HG02852 (cell line): Measurements from ENCODE around the gene PNPLA3.

Experiments used
- ATAC-seq: cut with Tn5 transposase; IDR thresholded peaks from one replicate; pipeline ENCODE4 v1.9.1; 2021; ENCODE audit warnings: mild to moderate bottlenecking, moderate library complexity; ENCODE audit not compliant: unreplicated experiment

The PNPLA3 gene

DNA sequence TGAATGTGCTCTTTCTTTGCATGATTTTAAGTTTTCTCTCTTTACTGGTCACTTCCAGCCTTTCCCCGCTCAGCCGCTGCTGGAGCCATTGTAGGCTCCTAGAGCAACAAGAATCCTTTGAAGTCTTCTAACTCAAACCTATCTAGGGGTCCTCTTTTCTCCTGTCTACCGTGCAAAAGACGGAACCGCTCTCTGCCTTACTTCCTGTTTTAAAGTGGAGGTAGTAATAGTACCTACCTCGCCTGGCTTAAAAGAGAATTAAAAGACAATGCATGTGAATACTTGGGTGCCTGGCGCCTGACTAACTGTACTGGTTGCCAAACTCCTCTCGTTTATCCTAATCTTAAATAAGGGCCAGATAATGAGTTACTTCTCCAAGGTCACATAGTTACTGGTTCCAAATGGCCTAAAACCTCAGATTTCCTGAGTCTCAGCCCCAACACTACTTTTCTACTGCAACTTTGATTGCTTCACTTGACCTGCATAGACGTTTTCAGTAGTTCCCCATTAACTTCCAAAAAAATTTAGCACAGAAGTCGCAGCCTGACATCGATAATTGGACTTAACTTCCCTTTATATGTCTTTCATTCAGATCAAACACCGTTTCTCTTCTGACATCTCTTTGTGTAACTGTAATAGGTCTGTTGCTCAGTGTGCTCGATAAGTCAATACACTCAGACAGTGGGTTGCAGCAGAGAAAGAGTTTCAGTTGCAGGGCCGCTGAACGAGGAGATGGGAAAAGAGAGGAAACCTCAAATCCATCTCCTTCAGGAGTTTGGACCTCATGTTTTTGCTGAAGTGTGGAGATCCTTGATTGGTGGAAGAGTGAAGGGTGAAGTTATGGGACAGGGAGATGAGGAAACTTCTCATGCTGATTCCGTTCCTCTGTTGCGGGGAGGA lies 32.5 kb downstream of the PNPLA3 start:
- peak; percentile 23 for ATAC-seq

DNA sequence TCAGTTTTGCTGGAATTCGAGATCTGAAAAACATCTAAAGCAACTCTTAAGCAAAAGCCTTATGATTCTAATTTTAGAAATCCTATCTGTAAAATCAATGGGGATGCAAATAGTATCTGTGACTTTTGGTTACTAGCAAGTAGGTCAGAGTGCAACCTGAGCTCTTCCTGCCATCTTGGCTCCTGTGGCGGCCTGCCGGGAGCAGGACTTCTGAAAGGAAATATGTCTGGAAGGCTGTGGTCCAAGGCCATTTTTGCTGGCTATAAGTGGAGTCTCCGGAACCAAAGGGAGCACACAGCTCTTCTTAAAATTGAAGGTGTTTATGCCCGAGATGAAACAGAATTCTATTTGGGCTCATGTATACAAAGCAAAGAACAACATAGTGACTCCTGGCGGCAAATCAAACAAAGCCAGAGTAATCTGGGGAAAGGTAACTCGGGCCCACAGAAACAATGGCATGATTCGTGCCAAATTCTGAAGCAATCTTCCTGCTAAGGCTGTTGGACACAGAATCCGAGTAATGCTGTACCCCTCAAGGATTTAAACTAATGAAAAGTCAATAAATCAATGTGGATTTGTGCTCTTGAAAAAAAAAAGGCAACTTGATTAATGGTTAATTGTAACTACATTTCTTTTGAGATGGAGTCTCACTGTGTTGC lies 33.3 kb downstream of the PNPLA3 start:
- ATAC-seq, result no peak

DNA sequence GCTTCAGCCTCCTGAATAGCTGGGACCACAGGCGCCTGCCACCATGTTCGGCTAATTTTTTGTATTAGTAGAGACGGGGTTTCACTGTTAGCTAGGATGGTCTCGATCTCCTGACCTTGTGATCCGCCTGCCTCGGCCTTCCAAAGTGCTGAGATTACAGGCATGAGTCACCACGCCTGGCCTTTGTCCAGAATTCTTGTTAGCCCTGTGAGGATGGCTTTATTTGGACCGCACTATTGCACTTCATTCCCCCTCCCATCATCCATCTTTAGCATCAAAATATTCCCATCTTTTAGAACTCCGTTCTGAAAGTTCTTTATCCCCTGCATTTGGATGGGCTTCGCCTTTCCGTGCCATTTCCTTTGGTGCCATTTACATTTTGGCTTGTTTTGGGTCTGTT lies 34.3 kb downstream of the PNPLA3 start:
- no peak for ATAC-seq

DNA sequence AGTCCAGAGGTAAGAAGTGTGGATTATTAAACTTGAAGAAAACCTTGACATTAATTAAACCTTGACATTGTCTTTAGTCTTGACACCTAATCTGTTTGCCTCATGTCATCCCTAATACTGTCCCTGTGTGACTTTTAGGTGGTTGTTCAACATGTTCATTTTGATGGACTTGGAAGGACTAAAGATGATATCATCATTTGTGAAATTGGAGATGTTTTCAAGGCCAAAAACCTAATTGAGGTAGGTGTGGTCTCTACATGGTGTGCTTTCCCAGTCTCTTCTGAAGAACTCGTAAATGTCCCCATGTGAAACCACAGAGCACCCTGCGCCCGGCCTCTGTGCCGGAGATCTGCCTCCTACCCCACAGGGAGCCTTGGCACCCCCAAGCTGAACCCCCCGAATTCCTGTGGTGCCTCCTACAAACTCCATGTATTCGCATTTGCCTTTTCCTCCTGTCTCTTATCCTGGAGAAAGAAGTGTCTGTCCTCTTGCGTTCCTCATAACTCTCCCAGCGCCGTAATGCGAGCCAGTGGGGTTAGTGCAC lies 40.8 kb downstream of the PNPLA3 start:
- no peak for ATAC-seq

DNA sequence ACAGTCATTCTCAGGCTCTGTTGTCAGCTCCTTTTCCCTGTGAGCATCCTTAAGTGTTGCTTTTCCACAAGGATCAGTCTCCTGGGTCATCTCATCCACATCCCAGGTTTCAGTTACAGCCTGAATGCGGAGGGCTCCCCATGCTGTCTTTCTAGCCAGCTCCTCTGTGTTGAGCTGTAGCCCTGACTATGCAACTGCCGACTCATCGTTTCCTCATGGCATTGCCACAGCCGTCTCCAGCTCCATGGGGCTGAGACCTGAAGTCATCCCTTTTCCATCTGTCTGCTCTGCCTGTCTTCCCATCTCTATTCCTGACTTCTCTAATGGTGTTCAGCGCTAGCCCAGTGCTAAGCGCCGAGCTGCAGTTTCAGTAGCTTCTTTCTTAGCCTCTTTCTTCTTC lies 43.5 kb downstream of the PNPLA3 start:
- no peak for ATAC-seq

DNA sequence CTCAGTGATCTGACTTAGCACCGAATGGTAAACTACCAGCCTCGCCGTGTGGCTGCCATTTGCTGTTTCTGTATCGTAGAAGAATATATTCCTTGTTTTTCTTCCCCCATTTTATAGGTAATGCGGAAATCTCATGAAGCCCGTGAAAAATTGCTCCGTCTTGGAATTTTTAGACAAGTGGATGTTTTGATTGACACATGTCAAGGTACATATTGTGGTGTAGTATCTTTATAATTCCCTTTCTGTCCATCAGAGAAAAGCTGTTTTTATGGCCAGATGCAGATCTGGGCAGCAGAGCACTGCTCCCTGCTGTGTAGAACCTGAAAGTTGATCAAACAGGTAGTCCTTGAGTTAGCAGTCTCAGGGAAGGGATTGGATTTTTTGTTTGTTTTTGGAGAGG lies 45.0 kb downstream of the PNPLA3 start:
- no peak for ATAC-seq

DNA sequence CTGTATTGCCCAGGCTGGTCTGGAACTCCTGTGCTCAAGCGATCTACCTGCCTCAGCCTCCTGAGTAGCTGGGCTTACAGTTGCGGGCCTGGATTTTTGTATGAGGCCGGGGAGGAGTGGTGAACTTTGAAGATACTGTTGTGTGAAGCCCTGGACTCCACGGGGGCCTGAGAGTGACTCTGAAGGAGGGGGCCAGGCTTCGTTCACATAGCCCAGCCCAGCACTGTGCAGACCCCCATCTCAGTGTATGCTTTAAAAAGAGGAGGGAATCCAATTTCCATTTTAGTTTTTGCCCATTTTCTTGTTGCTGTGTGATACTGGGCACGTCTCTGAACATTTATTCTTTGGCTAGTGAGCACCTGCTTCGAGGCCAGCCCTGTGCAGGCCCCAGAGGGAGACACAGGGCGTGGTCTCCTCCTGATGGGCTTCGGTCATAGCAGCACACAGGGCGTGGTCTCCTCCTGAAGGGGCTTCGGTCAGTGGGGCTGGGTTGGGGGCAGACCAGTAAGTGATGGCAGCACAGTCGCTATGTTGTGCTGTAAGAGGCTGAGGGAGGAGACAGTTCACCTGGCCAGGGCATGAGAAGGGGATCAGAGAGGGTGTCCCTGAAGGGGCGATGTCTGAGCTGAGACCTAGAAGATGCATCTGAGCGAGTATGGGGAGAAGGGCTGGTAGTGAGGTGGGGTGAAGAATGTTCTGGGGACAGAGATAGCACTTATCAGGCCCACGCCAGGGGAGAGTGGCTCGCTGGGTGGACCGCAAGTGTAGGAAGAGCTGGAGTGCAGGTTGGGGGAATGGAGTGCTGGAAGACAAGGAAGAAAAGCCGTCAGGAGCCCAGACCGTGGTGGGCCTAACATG lies 45.6 kb downstream of the PNPLA3 start:
- no peak for ATAC-seq

DNA sequence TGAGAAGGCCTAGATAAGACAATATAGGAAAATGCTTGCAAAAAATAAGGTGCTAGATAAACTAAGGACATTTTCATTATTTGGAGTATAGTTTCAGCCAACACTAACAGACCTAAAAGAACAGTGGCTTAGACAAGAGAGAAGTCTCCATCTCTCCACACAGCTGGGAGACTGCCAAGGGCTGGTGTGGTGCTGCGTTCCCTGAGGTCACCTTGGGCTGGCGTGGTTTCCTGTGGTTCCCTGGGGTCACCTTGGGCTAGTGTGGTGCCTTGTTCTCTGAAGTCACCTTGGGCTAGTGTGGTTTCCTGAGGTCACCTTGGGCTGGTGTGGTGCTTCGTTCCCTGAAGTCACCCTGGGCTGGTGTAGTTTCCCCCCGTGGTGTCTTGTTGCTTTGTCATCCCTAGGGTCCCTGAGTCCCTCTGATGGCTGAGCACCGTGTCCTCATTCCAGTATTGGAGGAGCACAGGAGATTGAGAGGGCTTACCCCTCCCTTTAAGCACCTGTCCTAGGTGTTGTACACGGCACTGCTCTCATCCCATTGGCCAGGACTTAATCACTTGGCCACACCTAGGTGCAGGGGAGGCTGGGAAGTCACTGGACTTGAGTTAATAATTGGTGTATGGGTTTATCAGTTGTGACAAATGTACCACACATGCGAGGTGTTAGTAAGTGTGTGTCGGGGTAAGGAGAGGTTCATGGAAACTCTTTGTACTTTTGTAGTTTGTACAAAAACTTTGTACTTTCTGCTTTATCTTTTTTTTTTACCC lies 46.6 kb downstream of the PNPLA3 start:
- ATAC-seq, result no peak

DNA sequence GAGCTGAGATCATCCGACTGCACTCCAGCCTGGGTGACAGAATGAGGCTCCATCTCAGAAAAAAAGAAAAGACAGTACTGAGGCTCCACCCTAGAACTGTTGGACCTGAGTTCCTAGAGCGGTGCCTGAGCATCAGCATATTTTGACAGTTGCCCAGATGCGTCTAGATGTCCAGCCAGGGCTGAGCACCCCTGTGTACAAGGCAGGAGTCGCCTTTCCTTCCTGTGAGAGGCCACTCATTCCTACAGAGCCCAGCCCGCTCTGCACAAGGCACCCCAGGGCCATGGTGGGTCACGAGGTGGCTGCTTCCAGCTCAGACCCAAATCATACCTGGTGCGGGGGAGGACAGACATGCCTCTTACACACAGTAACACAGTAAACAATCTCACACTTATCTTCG lies 47.5 kb downstream of the PNPLA3 start:
- no peak for ATAC-seq

DNA sequence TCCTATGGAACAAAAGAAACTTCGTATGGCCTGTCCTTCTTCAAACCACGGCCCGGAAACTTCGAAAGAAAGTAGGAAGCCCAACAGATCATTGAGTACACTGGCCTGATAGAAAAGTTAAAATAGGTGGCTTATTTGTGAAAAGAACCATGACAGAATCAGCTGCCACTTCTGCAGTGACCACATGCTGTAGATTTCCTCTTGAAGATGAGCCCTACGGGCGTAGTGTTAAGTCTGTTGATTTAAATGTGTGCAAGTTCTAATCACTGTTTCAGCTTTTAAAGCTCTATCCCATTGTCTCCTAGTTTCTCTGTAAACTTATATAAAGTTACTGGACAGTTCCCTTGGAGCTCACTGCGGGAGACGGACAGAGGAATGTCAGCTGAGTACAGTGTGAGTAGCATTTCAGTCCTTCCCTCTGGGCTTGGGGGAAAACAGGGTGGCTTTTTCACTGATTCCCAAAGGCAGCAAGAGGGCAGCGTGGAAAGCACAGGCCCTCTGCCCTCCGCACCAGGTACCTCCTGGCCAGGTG lies 49.4 kb downstream of the PNPLA3 start:
- no peak for ATAC-seq

DNA sequence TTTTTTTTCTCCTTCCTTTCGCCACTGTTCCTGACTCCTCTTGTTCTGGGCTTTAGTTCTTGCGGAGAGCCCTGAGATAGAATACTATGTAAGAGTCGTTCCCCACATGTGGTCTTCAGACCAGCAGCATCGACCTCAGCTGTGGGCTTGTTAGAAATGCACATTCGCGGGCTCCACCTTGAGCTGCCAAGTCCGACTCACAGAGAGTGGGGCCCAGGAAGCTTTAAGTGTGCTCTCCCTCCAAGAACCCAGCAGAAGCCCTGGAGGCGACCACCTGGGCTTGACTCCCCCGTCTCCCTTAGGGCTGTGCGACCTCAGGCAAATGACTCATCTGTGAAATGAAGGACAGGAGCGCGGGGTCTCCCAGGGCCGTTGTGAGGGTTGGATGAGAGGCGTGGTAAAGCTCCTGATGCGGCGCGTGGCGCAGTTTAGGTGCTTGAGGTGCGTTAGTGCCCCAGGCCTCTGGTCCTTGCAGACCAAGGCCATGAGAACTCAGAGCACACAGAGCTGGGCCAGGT lies 50.5 kb downstream of the PNPLA3 start:
- ATAC-seq, result no peak

DNA sequence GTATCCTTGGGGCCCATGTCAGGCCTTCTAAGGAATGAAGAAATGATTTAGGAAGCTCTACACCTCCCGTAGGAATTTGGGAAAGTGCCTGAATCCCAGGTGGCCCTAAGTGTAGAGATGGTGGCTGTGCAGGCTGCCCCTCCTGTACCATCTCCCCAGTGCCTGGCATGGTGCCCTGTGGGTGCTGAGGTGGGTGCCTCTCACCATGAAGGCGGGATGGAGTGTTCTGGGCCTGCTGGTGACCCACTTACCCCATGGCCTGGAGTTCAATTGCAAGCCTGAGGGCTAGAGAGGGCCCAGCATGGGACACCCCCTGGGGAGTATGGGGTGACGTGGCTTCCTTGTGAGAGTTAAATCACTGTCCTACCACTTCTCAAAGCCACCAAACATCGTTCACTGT lies 51.4 kb downstream of the PNPLA3 start:
- no peak for ATAC-seq

DNA sequence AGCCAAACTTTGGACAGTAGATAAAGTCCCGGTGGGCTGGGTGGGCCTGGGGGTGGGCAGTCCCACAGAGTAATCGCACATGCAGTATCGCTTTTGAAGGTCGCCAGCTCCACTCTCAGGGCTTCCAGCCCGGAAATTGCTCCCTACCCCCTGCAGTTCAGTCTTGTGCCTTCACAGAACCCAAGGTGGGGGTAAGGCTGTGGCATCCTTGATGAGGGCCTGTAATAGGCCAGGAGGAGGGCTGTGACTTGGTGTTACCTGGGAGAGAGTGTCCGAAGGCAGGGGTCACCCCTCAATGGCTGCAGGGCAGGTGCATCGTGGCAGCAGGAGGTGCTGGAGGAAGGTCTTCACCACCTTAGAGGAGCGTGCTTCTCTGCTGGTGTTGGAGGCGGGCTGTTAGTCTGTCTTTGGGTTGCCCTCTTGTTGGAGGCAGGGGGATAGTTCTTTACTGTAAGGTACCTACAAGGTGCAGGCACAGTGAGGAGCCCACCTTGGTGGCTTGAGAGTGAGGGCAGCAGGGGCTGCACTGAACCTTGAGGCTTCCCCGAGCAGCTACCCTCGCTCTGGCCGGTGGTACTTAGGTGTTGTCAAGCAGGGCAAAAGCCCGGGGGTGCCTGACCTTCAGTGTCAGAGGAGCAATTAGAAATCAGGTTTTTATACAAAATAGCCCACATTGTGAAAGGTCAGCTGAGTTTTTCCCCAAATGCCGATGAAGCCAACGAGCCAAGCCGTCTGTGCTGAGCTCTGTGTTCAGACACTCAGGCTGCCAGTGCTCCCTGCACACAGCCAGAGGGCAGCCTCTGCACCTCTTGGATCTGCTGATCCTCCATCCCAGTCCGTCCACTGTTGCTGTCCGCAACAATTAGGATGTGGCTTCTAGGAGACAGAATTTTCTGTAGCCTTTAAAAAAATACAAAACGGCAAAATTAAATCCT lies 53.5 kb downstream of the PNPLA3 start:
- no peak for ATAC-seq

DNA sequence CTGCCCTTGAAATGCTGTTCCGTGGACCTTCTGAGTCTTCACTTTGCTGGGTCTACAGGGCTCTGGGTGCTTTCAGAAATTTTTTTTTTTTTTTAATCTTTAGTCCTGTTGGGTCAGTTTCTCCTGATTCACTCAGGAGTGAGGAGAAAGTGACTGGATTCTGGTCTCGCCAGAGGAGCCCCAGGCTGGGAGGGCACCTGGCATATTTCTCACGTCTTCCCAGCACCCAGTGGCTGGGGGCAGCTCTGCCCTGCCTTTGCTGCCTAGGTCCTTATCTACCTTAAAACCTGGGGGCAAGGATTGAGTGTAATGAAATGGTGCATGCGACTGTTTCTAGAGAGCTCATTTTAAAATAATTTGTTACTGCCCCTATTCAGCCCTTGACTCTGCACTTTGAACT lies 55.0 kb downstream of the PNPLA3 start:
- ATAC-seq, result no peak

DNA sequence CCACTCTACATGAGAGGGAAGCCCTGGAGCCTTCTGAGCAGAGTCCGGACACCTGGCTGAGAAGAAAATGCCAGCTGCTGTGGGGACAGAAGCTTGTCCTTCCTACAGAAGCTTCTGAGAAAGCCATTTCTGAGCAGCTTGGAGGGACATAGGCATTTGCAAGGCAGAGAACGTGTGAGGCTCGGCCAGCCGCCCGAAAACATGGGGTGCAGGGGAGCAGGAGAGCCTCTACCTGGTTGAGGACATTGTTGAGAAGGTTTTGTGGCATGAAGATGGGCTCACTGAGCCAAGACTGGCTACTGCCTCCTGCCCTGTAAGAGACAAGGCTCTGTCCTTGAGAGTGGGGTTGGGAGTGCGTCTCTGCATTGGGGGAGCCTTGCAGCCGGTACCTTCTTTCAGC lies 57.0 kb downstream of the PNPLA3 start:
- ATAC-seq, result no peak

DNA sequence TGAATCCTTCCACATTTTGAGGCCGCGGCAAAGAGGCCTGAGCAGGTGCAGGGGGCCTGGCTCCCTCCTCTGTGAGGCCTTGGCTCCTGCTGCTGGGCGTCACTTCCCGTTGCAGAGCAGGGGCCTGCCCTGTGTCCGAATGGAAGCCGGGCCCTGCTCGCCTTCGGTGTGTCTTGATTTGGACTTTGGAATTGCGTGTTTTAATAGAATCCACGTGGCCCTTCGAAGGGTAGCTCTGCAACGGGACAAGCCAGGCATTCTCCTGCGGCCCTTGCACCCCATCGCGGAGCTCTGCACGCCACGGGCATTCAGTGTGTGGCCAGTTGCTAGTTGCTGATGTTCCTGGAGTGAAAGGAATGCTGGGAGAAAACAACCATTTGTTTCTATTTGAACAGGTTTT lies 57.4 kb downstream of the PNPLA3 start:
- no peak for ATAC-seq

DNA sequence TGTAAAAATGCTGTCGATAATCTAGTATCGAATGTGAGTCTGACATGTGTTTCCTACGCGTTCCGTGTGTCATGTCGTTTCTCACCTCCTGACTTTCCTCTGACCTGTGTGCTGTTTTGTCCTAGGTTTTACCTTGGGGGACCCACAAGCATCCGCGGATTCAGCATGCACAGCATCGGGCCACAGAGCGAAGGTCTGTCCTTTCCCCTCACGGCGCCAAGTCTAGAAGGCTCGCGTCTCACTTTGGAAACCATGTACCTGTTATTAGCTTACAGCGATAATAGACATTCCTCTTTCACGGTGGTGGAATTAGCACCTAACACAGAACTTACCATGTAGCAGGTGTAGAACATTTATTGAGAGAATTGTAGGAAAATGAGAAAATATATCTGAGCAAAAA lies 60.2 kb downstream of the PNPLA3 start:
- ATAC-seq, result no peak

DNA sequence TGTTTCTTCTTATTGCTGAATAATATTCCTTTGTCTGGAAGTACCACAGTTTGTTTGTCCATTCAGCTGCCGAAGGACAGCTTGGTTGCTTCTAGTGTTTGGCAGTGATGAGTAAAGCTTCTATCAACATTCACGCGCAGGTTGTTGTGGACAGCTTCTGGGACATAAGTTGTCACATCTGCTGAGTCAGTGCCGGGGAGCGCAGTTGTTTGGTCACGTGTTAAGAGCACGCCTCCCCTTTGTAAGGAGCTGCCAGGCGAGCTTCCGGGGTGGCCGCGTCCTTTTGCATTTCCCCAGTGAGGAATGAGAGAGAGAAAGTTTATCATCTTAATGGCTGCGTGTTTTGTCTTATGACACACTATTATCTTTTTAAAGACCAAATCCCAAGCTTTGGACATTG lies 61.9 kb downstream of the PNPLA3 start:
- no peak for ATAC-seq
